LNCAP (cell line): ENCODE results near the gene WNT16.

Experiments
- CTCF ChIP-seq: fragments of 450-650 bp; IDR thresholded peaks from 2 replicates; pipeline ENCODE4 v1.5.1; 2017; ENCODE audit warnings: mild to moderate bottlenecking

The WNT16 gene

GRCh38 chr7:121379930-121380329 is 51.1 kb downstream of the WNT16 start:
- no peak for TF ChIP-seq CTCF

DNA sequence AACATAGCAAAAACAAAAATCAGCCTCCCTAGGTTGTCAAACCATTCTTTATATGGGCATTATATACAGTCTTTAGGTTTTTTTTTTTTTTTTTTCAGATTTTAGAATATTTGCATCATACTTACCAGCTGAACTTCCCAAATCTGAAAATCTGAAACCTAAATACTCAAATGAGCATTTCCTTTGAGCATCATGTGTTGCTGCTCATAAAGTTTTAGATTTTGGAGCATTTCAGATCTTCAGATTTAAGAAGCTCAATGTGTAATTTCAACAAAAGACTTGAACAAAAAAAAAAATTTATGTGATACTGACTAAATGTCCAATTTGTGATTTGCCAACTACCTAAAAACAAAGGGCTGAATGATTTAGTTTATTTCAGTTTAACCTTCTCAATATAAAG is 53.7 kb downstream of the WNT16 start:
- no peak for TF ChIP-seq CTCF

DNA sequence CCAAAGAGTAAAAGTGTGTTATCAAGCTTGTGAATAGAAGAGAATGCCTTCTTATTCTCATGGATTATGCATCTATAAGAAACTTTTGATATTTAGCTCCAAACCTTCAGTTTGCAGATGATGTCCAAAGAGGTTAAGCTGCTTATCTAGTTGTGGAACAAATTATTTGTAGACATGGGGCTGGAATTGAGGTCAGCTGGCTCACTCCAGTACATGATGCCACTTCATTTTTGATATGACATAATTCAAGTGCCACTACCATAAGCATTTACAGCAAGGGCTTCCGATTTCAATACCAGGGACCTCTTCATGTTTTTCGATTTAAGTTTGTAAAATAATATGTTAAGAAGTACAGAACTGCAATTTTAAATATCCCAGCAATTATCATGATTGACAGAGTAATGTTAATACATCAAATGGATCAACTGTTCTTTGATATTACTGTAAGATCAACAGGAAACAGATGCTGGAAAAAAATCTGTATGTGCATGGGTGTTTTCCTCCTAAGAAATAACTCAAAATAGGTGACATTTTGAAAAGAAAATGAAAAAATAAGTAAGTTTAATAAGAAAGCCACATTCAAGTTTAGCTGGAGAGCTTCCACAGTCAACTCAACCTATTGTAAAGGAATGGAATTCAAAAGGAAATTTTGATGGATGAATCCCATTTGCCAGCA is 54.6 kb downstream of the WNT16 start:
- no peak for TF ChIP-seq CTCF

DNA sequence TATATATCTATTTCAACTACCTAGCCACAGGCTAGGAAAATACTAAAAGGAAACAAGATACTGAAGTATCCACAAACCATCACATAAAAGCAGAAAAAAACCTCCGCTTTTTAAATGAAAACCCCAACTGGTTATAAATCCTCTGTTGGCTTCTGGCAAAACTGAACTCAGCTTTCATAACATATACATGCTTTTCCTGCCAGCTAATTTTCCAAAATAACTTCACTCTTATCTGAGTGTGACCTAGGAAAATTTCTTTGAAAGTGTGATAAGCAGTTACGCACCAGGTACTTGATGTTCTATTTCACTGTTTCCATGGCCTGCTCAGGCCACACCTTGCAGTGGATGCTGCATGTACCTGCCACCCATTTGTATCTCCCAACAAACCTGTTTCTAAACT is 55.5 kb downstream of the WNT16 start:
- no peak for TF ChIP-seq CTCF

DNA sequence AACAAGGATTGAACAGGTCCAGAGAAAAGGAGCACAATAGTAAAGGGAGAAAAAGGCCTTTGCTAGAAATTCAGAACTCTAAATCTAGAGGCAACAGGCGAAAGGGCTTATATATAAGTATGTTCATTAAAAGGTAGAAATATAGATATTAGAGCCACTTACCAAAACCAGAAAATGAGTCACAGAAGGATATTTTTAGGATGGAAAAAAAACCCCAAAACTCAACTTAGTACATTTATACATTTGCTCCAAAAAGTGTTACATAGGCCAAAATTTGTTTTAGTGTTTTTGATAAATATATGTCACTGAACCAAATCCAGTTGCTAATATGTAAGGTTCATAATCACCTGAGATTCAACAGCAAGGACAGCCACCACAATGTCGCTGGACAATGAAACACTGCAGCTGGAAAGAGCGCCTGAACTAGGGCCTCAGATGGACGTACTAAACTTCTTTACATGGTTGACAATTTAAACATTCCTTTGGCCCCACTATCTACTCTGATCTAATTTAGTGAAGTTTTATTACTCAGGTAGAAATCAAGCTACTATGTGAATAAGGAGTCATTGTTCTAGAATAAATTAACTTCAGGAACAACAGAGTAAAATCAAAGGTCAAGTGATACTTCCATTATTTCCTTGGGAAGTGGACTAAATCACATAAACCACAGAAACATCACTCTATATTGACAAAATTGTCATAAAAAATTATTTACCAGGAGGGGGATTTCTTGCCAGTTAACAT is 56.4 kb downstream of the WNT16 start:
- TF ChIP-seq CTCF, result no peak

DNA sequence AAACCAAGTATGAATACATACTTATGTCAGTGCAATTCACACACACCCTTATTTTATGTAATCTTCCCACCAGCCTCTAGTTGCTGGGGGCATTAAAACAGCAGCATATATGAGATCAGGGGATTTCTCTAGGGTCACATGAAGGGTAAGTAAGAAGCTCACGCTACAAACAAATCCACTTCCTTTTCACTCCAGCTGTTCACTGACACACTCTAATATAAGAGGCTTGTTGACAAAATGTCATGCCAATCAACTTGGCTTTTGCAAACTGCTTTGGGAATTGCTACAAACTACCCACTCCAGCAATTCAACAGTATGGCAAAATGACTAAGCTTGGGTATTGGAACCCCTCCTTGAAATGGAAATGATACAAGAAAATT is 57.0 kb downstream of the WNT16 start:
- no peak for TF ChIP-seq CTCF

DNA sequence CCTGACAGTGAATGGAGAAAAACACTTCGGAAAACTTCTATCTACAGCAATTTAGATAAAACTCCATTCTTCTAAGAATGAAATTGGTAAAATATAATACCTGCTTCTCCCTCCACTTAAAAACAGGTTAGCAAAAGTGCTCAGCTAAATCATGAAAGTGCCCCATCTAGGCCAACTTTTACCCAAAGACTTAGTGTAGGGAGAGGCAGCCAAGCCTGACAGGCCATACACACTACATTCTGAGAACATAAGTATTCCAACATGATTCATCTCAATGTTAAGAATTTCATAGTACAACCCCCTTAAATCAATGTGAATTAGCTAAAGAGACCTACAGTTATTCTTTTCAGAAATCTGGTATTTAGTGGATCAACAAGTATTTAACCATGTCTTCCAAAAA is 60.1 kb downstream of the WNT16 start:
- no peak for TF ChIP-seq CTCF

DNA sequence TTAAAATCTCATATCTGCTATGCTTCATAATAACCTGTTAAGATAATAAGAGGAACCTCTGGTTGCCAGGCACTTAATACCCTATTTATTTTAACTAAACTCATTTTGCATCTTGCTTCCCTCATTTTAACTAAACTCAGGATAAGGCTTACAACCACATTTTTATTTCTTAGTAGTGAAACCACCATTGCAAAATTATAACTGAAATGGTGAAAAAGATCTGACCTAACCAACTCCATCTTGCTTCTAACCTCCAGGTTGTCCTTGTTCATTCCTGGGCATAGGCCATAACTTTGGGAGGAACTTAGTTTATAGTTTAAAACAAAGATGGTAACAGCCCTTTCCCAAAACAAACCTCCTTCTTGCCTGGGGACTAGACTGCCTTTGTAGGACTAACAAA is 61.3 kb downstream of the WNT16 start:
- no peak for TF ChIP-seq CTCF
